GM12878 (cell line): ENCODE data around the gene UTP14C. TPM values are rescaled to one million over a fixed set of nuclear protein-coding genes. Genes with fewer than 3 reads are reported as not detected.

Source experiments
- ATAC-seq: fragments of 200-7000 bp; cut with Tn5 transposase; 3 replicates; pipeline ENCODE4 v1.9.1; 2020; ENCODE audit warnings: mild to moderate bottlenecking, moderate library complexity
- BruUV-seq: library from RNA; stranded (reverse); fragments of 400-500 nt; replicated peaks from 2 replicates; lab custom pipeline; 2021; lab: Mats Ljungman, UMichigan
- CTCF ChIA-PET: fragments of 300-600 bp; sonication (Branson Sonifier 250); formaldehyde crosslinking; extraction: SDS; loops from one replicate; lab custom pipeline; 2021; ENCODE audit warnings: inconsistent platforms; lab: Yijun Ruan, JAX
- POLR2A ChIA-PET: fragments of 350-600 bp; formaldehyde crosslinking; extraction: SDS; loops from one replicate; lab custom pipeline; 2021; ENCODE audit warnings: inconsistent platforms; lab: Charles Lee
- RAD21 ChIA-PET: fragments of 300-600 bp; sonication (Branson Sonifier 250); formaldehyde crosslinking; loops from one replicate; lab custom pipeline; 2023; ENCODE audit warnings: antibody characterized with exemption; ENCODE audit not compliant: unreplicated experiment; lab: Charles Lee
- SMC1A ChIA-PET: fragments of 300-600 bp; sonication (Branson Sonifier 250); formaldehyde crosslinking; loops from one replicate; lab custom pipeline; 2023; ENCODE audit not compliant: unreplicated experiment, uncharacterized antibody; lab: Charles Lee
- DNase-seq: peaks from one replicate; pipeline ENCODE4 v3.0.0-alpha.2; 2011; ENCODE audit warnings: low read depth, low spot score
- FAIRE-seq: peaks from 3 replicates; lab custom pipeline; 2011; peaks lifted over from hg19 to GRCh38; lab: Jason Lieb, UNC
- H2AFZ ChIP-seq: 2 replicates; pipeline ENCODE4 v1.6.0; 2011; ENCODE audit warnings: low read depth, low read length, control low read depth; ENCODE audit not compliant: control insufficient read depth
- H3K27ac ChIP-seq: 2 replicates; pipeline ENCODE4 v1.5.1; 2011; ENCODE audit warnings: control low read depth; ENCODE audit not compliant: control insufficient read depth, insufficient read depth
- H3K27me3 ChIP-seq, 2 experiments: replicated peaks in 1 of 2; 2 replicates each; pipeline versions ENCODE4 v1.6.0 to v1.6.1; 2011; ENCODE audit warnings: low read length in 1 of 2; ENCODE audit not compliant: control insufficient read depth in 2 of 2, insufficient read depth in 2 of 2
- H3K36me3 ChIP-seq, 2 experiments: 2 replicates each; pipeline ENCODE4 v1.5.1; 2011; ENCODE audit warnings: low read length in 1 of 2; ENCODE audit not compliant: control insufficient read depth in 2 of 2, insufficient read depth in 2 of 2
- H3K4me1 ChIP-seq: 2 replicates; pipeline ENCODE4 v1.6.1; 2011; ENCODE audit warnings: mild to moderate bottlenecking, low read length, moderate library complexity, mixed read lengths; ENCODE audit not compliant: control insufficient read depth, insufficient read depth
- H3K4me2 ChIP-seq: 2 replicates; pipeline ENCODE4 v1.6.0; 2011; ENCODE audit warnings: control low read depth; ENCODE audit not compliant: control insufficient read depth, insufficient read depth
- H3K4me3 ChIP-seq: fragments of 200-600 bp; sonication (generic); 2 replicates; pipeline ENCODE4 v1.5.1; 2016
- H3K79me2 ChIP-seq: 2 replicates; pipeline ENCODE4 v1.6.0; 2011; ENCODE audit warnings: low read length; ENCODE audit not compliant: control insufficient read depth, insufficient read depth
- H3K9ac ChIP-seq: 2 replicates; pipeline ENCODE4 v1.8.0; 2011; ENCODE audit warnings: low read length, control low read depth, mixed read lengths; ENCODE audit not compliant: control insufficient read depth, insufficient read depth
- H3K9me3 ChIP-seq: replicated peaks from 3 replicates; pipeline ENCODE4 v1.5.1; 2011; ENCODE audit warnings: mild to moderate bottlenecking, low read length; ENCODE audit not compliant: control insufficient read depth, insufficient read depth
- H4K20me1 ChIP-seq: 2 replicates; pipeline ENCODE4 v1.6.0; 2011; ENCODE audit not compliant: control insufficient read depth, insufficient read depth
- CHD2 ChIP-seq: IDR thresholded peaks from 2 replicates; pipeline ENCODE4 v1.6.1; 2011; ENCODE audit warnings: low read depth, low read length, improper control_type of control experiment, borderline replicate concordance
- EGR1 ChIP-seq, 2 experiments: IDR thresholded peaks; 1 replicate in 1 of 2; 2 replicates in 1 of 2; pipeline ENCODE4 v1.6.1; 2011 to 2012; ENCODE audit warnings: low read depth in 2 of 2, low read length in 2 of 2, borderline replicate concordance in 1 of 2, mild to moderate bottlenecking in 1 of 2, moderate library complexity in 1 of 2
- PRDM15 ChIP-seq: fragments of 450-650 bp; formaldehyde crosslinking; IDR thresholded peaks from 2 replicates; pipeline ENCODE4 v1.4.0; 2020; ENCODE audit warnings: mild to moderate bottlenecking, moderate library complexity
- RB1 ChIP-seq: fragments of 450-650 bp; formaldehyde crosslinking; IDR thresholded peaks from 2 replicates; pipeline ENCODE4 v1.6.1; 2017; ENCODE audit warnings: mild to moderate bottlenecking, borderline replicate concordance
- REST ChIP-seq: IDR thresholded peaks from 2 replicates; pipeline ENCODE4 v1.6.1; 2012; ENCODE audit warnings: mild to moderate bottlenecking, low read depth, low read length
- USF1 ChIP-seq: IDR thresholded peaks from 2 replicates; pipeline ENCODE4 v1.6.1; 2011; ENCODE audit warnings: borderline replicate concordance, low read depth, mild to moderate bottlenecking, moderate library complexity, mixed read lengths, low read length; ENCODE audit not compliant: insufficient read depth; ENCODE audit errors: extremely low read length
- ZBTB4 ChIP-seq: fragments of 450-650 bp; formaldehyde crosslinking; IDR thresholded peaks from 2 replicates; pipeline ENCODE4 v1.4.0; 2022; ENCODE audit warnings: mild to moderate bottlenecking, moderate library complexity
- ZNF217 ChIP-seq: fragments of 450-650 bp; IDR thresholded peaks from 2 replicates; pipeline ENCODE4 v1.6.1; 2017; ENCODE audit warnings: antibody characterized with exemption, mild to moderate bottlenecking
- ZNF384 ChIP-seq: IDR thresholded peaks from 2 replicates; pipeline ENCODE4 v1.6.1; 2012; ENCODE audit warnings: low read depth, mild to moderate bottlenecking, low read length, improper control_type of control experiment, borderline replicate concordance
- WGBS: methylation state at CpG from one replicate; pipeline ENCODE4 v1.1.6; 2016; ENCODE audit warnings: low lambda C conversion rate; ENCODE audit not compliant: insufficient replicate concordance, insufficient coverage; ENCODE audit errors: missing lambda C conversion rate; 5-methylcytosine and 5-hydroxymethylcytosine counted together
- in situ Hi-C: fragments of 300-500 bp; cut with MboI; formaldehyde crosslinking; loops from 9 replicates; pipeline ENCODE4 v1.14.3; 2018; ENCODE audit warnings: mixed read lengths
- intact Hi-C: fragments of 100-400 bp; cut with micrococcal nuclease; formaldehyde crosslinking; loops from one replicate; pipeline ENCODE4 v1.14.2; 2022; ENCODE audit not compliant: unreplicated experiment
- polyA plus RNA-seq, 11 experiments: library from polyadenylated mRNA; depleted of rRNA in 4 of 11; unstranded in 6 of 11; stranded (reverse) in 5 of 11; fragments of >200 nt; fragmentation: Nextera tagmentation in 4 of 11; fragmentation: Illumina TruSeq in 1 of 11; extraction: Ambion mirVana in 4 of 11; extraction: Trizol in 1 of 11; gene quantifications; 1 replicate in 1 of 11; 2 replicates in 10 of 11; pipeline versions ENCODE4 v1.2.1 to v1.2.3, GENCODE V29; 2011 to 2016; ENCODE audit warnings: inconsistent platforms in 2 of 11, missing spikeins in 2 of 11, low read depth in 1 of 11
- total RNA-seq, 4 experiments: library from RNA; depleted of rRNA in 3 of 4; stranded (reverse); fragments of >200 nt in 3 of 4; fragmentation: Illumina TruSeq in 1 of 4; extraction: Trizol in 1 of 4; gene quantifications; 2 replicates each; pipeline versions ENCODE4 v1.2.1 to v1.2.3, GENCODE V29; 2013 to 2021

UTP14C gene
- total and polyA plus RNA-seq, 10 of the 15 experiments (the other 5 are each of a cell fraction or from before 2014, with no cell fraction given): 3.4 to 11.2 (median 6.0) TPM

GRCh38 chr13:51981355-51981754, 43.1 kb upstream of the UTP14C start:
- CTCF ChIA-PET: interaction anchor here (0.7 to 2.1 kb wide), 2 partner anchors 11 to 15 kb away, joined by 3 to 5 read pairs; no protein-coding TSS in a partner anchor
- RAD21 ChIA-PET: no interaction called here
- Histone ChIP-seq H3K79me2 (no peaks in the 10 kb centered on the region), H3K4me2 (no peak overlapping the region), H4K20me1 (no peaks in the 10 kb centered on the region), H3K4me1 (no peaks in the 10 kb centered on the region), H3K27ac (no peak overlapping the region), H3K36me3 (no peaks in the 10 kb centered on the region), H3K9me3 (no peaks in the 10 kb centered on the region), H3K27me3 (no peaks in the 10 kb centered on the region), H3K9ac (no peak overlapping the region), H3K4me3 (no peak overlapping the region), H2AFZ (no peak overlapping the region)
- TF ChIP-seq ZBTB4: no peak
- TF ChIP-seq ZNF217: no peak
- no peak for TF ChIP-seq CHD2
- no peak for TF ChIP-seq EGR1 (IDR thresholded peaks at IDR 0.05; ENCODE audit: borderline replicate concordance in 1 of 2, low read depth in 2 of 2, low read length in 2 of 2)
- TF ChIP-seq USF1: no peak
- TF ChIP-seq RB1: no peak
- TF ChIP-seq PRDM15 (CRISPR knock-in tag): no peak
- TF ChIP-seq ZNF384: no peak
- no peak for TF ChIP-seq REST
- SMC1A ChIA-PET: no interaction called here
- intact Hi-C loops: no loop called here
- 26% methylated on average over 4 of the region's 4 CpGs for WGBS
- FAIRE-seq: no peak
- no TSS peak for BruUV-seq
- no peak for ATAC-seq
- in situ Hi-C loops: no loop called here
- POLR2A ChIA-PET: no interaction called here
- DNase-seq: no peak
